HG03175 (cell line): ENCODE results near the gene IL1RAPL1.

Experiments used
- ATAC-seq: cut with Tn5 transposase; IDR thresholded peaks from one replicate; pipeline ENCODE4 v1.9.1; 2021; ENCODE audit warnings: mild to moderate bottlenecking, moderate library complexity; ENCODE audit not compliant: unreplicated experiment

Gene IL1RAPL1

DNA sequence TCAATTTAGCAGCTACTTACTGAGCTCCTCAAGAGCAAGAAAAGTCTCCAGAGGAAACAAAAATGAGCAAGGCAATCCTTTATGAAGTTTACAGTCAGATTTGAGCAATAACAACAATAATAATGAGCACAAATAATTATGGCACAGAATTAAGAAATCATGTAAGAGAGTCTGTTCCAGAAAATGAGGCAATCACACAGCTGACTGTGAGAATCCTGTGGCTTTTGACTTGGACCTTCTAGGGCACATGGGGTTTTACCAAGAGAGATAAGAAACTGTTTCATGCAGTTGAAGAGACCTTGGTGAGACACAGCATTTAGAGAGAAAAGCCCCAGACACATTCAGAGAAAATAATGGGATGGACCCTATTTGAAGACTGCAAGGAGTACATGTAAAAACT, 1265.5 kb downstream of the IL1RAPL1 start:
- no peak for ATAC-seq

GRCh38 chrX:29858714-29859113, 1271.5 kb downstream of the IL1RAPL1 start:
- ATAC-seq: no peak

GRCh38 chrX:29862126-29862677, 1275.0 kb downstream of the IL1RAPL1 start:
- ATAC-seq: no peak

DNA sequence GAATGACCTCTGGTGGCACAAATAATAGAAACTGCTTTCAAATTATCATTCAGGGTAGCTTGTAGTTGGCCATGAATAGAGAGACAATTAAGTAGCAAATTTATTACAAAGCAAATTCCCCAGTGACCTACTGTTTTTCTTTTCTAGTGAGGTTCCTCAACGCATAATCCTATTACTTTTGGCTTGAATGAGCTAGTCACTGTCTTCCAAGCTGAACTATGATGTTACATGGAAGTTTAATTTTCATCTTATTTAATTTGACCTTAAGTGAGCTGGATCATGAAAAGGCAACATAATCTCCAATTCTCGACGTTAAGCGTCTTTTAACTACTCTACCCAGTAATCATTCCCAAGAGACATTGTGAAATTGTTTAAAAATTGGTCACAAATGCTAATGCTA, 1280.7 kb downstream of the IL1RAPL1 start:
- no peak for ATAC-seq

DNA sequence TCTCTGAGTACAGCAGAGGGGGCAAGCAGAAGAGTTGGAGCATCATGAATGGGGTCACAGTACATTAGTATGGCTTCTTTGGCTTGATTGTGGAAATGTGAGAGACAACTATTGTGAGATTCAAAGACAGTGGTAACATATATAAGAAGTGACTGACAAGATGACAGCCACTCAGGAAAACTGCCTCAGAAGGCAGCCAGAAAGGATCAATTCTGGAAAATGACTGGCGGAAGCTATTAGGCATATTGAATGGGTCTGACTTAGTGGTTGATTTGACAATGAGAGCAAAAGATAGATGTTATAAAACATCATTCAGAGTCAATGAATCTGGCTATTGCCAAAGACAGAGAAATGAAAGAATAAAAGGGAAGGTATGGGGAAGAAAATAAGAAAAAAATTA, 1282.6 kb downstream of the IL1RAPL1 start:
- ATAC-seq: no peak

DNA sequence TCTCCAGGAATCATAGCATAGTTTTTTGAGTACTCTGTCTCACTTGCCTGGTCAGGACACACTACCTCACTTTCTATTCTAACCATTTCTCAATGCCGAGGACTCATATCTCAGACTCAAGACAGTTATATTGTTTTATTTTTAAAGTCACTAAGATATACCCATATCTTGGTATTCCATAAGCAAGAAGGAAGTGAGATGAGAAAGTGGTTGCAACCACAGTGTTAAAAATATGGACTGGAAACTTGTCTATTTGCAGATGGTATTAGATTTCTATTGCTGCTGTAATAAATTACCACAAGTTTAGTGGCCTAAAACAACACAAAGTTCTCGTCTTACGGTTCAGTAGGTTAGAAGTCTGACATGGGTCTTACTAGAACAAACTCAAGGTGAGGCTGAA, 1283.4 kb downstream of the IL1RAPL1 start:
- ATAC-seq: no peak

GRCh38 chrX:29872831-29873230, 1285.6 kb downstream of the IL1RAPL1 start:
- ATAC-seq: no peak

DNA sequence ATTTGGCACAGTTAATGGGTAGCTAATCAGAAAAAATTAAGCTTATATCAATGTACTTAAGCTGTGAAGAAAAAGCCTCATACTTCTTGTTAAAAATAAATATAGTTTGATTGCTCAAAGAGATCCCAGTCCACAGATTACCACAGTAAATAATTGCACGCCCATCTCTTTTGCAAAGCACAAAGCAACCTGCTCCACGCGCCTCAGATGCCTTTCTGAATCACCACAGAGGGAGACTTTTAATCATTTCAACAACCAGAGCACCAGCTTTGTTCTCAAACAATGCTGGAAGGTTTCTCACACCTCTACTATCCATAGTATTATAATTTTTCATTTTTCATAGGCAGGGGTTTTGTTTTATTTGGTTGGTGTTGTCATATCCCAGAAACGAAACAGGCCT, 1289.5 kb downstream of the IL1RAPL1 start:
- no peak for ATAC-seq

- ATAC-seq: no peak
Measured at GRCh38 chrX:29880977-29881376, 1293.7 kb downstream of the IL1RAPL1 start.

DNA sequence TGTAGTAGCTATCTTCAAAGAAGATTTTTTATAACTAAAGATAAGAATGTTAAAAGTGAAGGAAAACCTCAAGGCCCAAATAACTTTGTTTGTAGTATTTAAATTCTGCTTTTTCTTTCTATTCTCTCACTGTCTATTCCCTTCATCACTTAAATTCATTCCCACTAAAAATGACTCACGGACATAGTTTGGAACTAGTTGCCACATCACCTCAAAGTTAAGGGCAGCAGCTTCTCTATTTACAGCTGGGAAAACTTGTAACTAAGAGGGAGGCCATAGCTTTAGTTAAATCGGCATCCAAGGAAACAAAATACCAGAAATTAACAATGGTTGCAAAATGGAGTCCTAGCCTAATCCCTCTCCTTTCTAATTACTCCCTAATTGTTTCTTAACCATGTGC, 1302.8 kb downstream of the IL1RAPL1 start:
- no peak for ATAC-seq

DNA sequence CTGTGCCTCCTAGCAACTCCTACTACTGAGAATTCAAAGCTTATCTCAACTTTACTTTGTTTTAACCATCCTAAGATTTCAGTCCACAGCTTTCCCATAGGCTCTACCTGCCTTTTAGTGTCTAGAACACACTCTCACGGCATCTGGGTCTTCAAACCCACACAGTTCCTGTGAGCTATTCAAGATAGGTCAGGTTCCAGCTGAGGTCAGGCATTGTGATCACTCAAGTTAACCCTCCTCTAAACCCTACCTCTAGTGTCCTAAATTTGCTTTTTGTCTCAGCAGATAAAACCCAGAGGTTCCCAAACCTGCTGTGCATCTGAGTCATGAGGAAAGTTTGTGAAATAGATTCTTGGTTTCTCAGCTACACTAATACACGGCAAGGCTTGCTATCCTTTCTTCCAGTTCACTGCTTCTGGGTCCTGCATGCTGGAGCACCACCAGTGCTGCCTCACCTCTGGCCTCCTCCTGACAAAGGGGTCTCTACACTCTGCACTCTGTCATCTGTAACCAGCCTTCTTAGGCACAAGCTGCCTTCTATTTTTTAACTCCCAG, 1303.5 kb downstream of the IL1RAPL1 start:
- ATAC-seq: no peak

- ATAC-seq: no peak
Measured at GRCh38 chrX:29902004-29902403, 1314.8 kb downstream of the IL1RAPL1 start.

DNA sequence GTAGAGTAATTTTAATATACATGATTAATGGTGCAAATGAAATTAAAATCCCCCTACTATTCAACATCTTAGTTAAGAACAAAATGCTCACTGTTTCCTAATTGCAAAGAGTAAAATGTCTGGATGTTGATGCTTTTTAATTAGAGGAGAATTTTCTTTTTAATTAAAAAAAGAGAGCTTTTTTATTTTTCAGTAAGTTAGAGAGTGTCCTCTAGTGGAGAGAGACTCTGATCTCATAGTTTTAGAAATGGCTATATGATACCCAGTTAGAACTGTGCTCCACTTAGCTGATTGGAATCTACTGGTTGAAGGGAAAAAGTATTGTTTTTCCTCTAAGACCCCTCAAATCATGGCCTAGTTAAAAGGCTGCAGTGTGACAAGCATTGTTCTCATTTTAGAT, 1316.1 kb downstream of the IL1RAPL1 start:
- no peak for ATAC-seq

- ATAC-seq: no peak
Measured at GRCh38 chrX:29911673-29912072, 1324.4 kb downstream of the IL1RAPL1 start.

DNA sequence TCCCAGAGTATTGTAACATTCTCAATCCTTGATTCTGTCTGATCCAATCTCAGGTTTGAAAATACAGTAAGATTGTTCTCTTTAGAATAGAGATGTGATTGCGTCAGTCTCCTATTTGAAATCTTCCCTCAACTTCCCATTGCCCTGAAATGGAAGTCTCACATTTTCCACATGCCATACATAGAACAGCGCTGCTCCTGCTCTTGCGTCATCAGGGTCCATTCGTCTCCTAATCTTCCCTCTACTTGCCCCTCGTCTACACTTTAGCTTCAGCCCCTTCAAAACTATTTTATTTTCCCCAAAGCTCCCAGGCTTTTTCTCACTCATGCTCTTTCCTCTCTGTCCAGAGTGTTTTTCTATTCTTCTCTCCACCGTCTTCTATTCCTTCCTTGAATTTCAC, 1326.4 kb downstream of the IL1RAPL1 start:
- ATAC-seq: no peak

- no peak for ATAC-seq
Measured at GRCh38 chrX:29922607-29923006, 1335.4 kb downstream of the IL1RAPL1 start.

- no peak for ATAC-seq
Measured at GRCh38 chrX:29926056-29926455, 1338.8 kb downstream of the IL1RAPL1 start.

GRCh38 chrX:29926659-29927058, 1339.4 kb downstream of the IL1RAPL1 start:
- ATAC-seq: no peak

DNA sequence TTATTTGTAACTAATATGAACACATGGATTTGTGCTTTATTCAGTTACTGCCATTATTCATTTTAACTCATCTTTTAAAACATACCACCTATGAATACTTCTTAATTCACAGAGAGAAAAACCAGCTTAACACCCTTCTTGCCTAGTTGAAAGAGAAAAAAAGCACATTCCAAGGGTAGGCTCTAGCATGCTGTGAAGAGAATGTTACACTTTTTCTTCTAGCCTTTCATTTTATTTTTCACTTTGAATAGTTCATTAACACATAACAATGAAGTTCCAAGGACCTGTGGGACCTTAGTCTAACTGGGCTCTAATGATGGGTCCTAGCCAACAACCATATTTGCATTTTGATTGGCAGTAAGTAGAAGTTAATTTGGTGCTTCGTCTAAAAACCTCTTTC, 1348.2 kb downstream of the IL1RAPL1 start:
- ATAC-seq: no peak

DNA sequence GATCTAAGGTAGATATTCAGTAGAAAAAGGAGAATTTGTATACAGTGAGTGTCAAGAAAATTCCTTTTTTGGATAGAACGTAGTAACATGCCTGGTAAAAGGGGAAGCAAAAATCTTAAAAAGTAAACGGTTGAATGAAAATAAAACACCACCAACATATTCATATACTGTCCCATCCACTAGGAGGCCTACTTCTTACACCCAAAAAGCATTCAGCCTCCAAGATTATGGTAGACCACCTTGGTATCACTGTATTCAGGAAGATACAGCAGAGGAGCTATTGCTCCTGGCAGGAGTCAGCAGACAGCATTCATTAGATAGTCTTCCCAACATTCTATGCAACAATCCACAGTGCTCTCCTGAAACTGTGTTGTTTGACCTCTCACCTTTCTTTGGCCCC, 1353.5 kb downstream of the IL1RAPL1 start:
- no peak for ATAC-seq

DNA sequence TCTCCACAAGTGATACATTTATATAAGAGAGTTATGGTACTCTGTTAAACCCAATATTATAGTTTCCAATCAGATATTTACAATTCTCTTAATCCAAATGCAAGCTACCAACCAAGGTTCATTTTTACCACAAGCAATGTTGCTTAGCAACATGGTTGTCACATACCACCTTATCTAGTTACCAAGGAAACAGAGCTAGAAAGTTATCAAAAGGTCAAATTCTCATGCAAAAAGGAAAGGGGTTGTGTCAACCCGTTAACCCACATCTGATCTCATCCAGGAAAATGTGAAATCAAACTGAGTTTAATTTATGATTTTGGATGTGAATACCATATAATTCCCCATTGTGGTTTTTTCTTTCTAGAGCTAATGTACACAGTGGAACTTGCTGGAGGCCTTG, 1354.0 kb downstream of the IL1RAPL1 start:
- ATAC-seq: no peak

GRCh38 chrX:29947225-29947624, 1360.0 kb downstream of the IL1RAPL1 start:
- no peak for ATAC-seq

DNA sequence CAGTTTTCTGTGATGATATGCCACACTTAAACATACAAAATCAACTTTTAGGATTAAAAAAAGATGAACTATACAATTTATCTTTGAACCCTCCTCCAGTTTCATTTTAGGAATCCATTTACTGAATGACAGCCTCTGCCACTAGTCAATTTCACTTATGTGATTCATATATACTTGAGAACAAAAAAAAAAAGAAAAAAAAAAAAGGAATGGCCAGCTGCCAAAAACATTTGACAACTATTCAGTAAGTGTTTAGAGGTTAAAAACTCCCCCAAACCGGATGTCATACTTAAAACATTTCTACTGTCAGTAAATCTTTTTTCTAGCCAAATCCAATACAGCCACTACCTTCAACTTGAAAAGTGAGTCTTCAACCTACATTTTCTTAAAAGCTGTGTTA, 1361.4 kb downstream of the IL1RAPL1 start:
- ATAC-seq: no peak
